SK-MEL-5 (cell line): ENCODE measurements around the gene TMPRSS3. TPM values are rescaled to one million over a fixed set of nuclear protein-coding genes. Genes with fewer than 3 reads are reported as not detected.

Experiments used
- DNase-seq: peaks from one replicate; pipeline ENCODE4 v3.0.0-alpha.2; 2016; ENCODE audit warnings: low read depth, low spot score
- in situ Hi-C: cut with HindIII; loops from 2 replicates; pipeline ENCODE4 v1.10.0; 2016; ENCODE audit warnings: low sequenced_read_pairs, high pct_unique_total_duplicates, low pct_unique_long_range_greater_than_20kb
- total RNA-seq: library from RNA; depleted of rRNA; stranded (reverse); fragments of >200 nt; shearing (Covaris generic); gene quantifications from 2 replicates; pipeline ENCODE4 v1.2.3, GENCODE V29; 2014

The TMPRSS3 gene
- total RNA-seq, 1 experiment from 2014 or later: 0.34 TPM

- in situ Hi-C loops: no loop called here
- no peak for DNase-seq
These were observed 12.5 kb downstream of the TMPRSS3 start for GRCh38 chr21:42383331-42383730.

- no peak for DNase-seq
- in situ Hi-C loops: no loop called here
These were observed 12.9 kb downstream of the TMPRSS3 start for GRCh38 chr21:42382915-42383314.

- DNase-seq: peak; percentile 59
- in situ Hi-C loops: no loop called here
These were observed 14.4 kb downstream of the TMPRSS3 start for GRCh38 chr21:42381347-42381984.

GRCh38 chr21:42379426-42380215 is 16.2 kb downstream of the TMPRSS3 start:
- in situ Hi-C loops: no loop called here
- DNase-seq: no peak

GRCh38 chr21:42378418-42378817 is 17.4 kb downstream of the TMPRSS3 start:
- DNase-seq: no peak
- in situ Hi-C loops: no loop called here

- in situ Hi-C loops: no loop called here
- no peak for DNase-seq
These were observed 17.9 kb downstream of the TMPRSS3 start for GRCh38 chr21:42377951-42378340.

GRCh38 chr21:42377211-42377950 is 18.5 kb downstream of the TMPRSS3 start:
- DNase-seq: peak; percentile 20
- in situ Hi-C loops: no loop called here

- no peak for DNase-seq
- in situ Hi-C loops: no loop called here
These were observed 19.4 kb downstream of the TMPRSS3 start for GRCh38 chr21:42376338-42376982.

- DNase-seq: no peak
- in situ Hi-C loops: no loop called here
These were observed 19.9 kb downstream of the TMPRSS3 start for GRCh38 chr21:42375966-42376337.

GRCh38 chr21:42375506-42375905 is 20.3 kb downstream of the TMPRSS3 start:
- in situ Hi-C loops: no loop called here
- DNase-seq: no peak

GRCh38 chr21:42374864-42375499 is 20.9 kb downstream of the TMPRSS3 start:
- in situ Hi-C loops: no loop called here
- DNase-seq: no peak

GRCh38 chr21:42374457-42374856 is 21.4 kb downstream of the TMPRSS3 start:
- no peak for DNase-seq

GRCh38 chr21:42373908-42374455 is 21.9 kb downstream of the TMPRSS3 start:
- in situ Hi-C loops: no loop called here
- no peak for DNase-seq

More at GRCh38 chr21:42374457-42374856, 21.4 kb downstream of the TMPRSS3 start:
- in situ Hi-C loops: no loop called here

GRCh38 chr21:42373196-42373907 is 22.5 kb downstream of the TMPRSS3 start:
- no peak for DNase-seq
- in situ Hi-C loops: no loop called here

- in situ Hi-C loops: no loop called here
- DNase-seq: no peak
These were observed 24.8 kb downstream of the TMPRSS3 start for GRCh38 chr21:42370894-42371654.

- in situ Hi-C loops: no loop called here
- no peak for DNase-seq
These were observed 26.0 kb downstream of the TMPRSS3 start for GRCh38 chr21:42369821-42370220.
